Hippocampal formation (tissue), 2 donors: Measurements from ENCODE around the gene DNAJB12.
"Not testable (repeated sequence)": the region's sequence is repeated elsewhere in the genome, so short reads cannot be mapped to it uniquely, and the experiment has no call there.

Experiments used
- DNase-seq, 2 donors: peaks; one replicate each; lab custom pipeline; 2025; lab: John Stamatoyannopoulos, UW

DNAJB12 gene

DNA sequence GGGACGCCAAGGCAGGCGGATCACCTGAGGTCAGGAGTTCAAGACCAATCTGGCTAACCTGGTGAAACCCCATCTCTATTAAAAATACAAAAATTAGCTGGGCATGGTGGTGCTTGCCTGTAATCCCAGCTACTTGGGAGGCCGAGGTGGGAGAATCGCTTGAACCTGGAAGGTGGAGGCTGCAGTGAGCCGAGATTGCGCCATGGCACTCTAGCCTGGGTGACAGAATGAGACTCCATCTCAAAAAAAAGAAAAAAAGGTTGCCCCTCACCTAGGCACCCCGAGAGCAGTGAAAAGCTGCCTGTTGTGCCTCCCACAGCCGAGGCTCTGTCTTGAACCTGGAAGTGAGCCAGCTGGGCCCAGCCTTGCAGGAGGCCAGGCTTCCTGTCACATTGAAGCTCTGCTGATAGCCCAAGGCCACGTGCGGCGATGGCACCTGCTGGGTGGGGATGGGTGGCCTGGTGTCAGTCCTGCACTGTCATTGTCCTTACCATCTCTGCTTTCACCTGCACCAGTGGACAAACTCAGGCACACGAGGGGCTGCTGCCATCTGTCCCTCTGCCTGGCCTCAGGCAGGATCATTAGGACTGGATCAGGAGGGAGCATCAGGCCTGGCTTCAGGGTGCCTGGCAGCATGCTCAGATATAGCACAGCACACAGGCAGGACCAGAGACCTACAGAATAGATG lies 37.8 kb downstream of the DNAJB12 start:
- peak in 1 of 2 donors; percentile 38 for DNase-seq

DNA sequence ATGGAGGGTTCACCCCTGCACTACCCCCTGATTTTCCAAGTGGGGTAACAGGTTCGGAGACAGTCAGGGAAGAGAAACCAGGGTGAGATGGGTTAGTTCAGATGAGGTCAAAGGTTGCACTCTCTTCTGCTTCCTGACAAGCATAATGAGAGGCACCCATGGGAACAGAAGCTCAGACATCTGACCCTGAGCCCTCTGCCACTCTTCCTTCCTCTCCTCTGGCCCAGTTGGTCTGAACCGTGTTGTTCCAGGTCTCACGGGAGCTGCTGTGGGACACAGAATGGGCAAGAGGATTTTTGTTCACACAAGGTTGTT lies 38.4 kb downstream of the DNAJB12 start:
- DNase-seq = no peak

DNA sequence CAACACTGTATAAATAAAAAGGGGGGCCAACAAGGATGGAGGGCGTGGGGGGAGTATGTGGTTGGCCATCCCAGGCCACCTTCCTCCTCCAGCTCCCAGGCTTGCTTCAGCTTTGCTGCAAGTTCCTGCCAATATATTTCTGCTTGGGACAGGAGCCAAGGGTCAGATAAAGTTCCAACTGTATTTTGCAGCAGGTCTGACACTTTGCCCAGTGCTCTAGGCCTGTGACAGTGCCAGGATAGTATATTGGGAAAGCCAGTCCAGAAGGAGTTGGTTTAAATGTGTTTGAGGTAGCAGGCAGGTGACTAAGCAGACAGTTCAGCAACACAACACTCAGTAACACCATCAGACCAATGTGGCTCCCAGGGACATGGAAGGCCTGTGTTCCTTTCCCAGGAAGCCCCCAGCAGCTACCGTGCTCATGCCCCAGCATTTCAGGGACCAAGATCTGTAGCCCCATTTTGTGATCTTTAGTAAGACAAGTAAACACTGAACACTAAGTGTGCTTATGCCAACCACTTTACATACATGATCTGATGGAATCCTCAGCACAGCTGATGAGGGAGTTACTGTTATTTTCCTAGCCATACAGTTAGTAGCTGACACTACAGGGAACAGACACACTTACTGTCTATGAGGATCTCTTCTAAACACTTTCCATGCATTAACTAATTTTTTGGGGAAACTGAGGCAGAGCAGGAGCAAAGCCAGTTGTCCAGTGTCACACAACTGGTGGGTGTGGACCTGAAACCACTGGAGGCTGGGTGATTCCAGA lies 38.9 kb downstream of the DNAJB12 start:
- no peak for DNase-seq

DNA sequence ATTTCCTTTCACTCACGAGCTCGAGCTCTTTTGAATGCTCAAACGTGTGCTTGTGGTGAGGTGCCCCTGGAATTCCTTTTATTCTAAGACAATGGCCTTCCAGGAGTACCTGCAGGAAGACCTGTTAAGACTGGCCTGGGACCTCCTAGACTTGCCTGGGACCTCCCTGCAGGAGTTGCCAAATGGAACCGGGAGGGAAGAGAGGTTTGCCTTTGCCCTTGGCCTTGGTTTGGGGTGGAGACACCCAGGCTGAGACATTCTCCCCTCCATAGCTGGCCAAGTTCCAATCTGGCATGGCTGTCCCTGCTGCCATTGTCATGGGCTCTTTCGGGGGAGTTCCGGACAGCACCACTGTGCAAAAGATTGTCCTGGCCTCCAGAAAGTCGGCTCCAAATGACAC lies 39.7 kb downstream of the DNAJB12 start:
- no peak for DNase-seq

DNA sequence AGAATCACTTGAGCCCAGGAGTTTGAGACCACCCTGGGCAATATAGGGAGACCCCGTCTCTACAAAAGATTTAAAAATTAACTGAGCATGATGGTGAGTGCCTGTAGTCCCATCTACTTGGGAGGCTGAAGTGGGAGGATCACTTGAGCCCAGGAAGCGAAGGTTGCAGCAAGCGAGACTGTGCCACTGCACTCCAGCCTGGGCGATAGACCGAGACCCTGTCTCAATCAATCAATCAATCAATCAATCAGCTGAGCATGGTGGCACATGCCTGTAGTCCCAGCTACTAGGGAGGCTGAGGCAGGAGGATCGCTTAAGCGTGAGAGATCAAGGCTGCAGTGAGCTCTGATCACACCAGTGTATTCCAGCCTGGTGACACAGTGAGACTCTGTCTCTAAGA lies 40.5 kb downstream of the DNAJB12 start:
- DNase-seq = no peak

DNA sequence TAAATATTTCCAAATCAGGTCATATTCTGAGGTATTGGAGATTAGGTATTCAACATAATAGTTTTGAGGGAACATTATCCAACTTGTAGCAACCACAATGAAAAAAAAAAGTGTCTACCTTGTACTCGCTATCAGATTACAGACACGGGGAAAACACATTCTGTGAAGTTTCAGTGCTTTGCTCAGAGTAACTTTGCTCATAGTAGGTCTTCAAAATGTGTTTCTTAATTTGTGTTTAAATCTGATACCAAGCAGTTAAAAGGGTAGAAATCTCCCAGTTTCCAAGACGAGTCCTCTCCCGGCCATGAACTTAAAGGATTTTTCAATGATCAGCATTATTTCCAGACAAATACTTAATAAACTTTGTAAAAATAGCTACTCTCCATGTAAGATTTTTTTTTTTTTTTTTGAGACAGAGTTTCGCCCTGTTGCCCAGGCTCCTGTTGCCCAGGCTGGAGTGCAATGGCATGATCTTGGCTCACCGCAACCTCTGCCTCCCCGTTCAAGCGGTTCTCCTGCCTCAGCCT lies 41.8 kb downstream of the DNAJB12 start:
- DNase-seq = no peak

DNA sequence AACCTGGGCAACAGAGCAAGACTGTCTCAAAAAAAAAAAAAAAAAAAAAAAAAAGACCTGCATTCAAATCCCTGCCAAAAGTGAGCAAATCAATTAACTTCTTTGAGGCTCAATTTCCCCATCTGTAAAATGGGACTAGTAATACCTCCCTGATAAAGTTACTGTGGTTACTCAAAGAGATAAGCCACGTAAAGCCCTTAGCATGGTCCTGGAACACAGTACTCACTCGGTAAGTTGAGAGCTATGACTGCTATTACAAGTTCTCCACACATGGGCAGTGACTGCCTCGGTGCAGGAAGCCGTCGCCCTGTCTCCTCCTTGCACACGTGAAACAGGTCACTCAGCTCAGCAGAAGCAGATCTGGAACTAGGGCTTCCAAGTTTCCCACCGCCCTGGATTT lies 43.1 kb downstream of the DNAJB12 start:
- DNase-seq = no peak

DNA sequence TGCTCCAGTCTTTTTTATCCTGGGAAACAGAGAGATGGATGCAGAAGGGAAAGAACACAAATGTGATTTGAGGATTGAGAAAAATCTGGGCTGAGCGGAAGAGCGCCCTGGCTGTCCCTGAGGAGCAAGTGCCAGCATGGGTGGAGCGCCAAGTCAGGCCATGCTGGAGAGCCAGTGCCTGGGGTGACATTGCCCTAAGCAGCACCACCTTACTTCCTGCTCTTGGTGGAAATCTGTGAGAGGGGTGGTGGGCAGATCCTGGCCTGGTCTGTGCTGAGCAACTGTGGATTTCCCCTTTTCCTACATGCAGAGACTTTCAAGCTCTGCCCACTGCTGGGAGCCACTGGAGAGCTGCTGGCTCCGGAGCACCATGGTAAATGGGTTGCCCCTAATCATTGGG lies 44.1 kb downstream of the DNAJB12 start:
- DNase-seq = no peak

DNA sequence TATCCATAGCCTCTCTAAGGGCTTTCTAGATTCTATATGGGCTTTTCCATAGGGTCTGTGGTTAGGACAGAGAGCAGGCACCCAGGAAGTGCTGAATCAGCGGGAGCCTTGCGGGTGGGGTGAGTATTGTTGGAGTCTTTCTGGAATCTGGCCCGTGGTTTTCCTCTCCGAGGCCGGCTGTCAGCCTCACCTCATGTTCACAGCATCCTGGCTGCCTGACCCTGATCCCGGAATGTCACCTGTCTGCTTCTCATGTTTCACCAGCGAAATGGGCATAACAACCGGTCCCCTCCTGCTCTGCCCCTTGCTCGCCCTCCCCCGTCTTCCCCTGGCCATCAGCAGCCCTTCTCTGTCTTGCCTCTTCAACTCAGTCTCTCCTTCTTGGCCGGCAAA lies 44.5 kb downstream of the DNAJB12 start:
- DNase-seq = no peak

DNA sequence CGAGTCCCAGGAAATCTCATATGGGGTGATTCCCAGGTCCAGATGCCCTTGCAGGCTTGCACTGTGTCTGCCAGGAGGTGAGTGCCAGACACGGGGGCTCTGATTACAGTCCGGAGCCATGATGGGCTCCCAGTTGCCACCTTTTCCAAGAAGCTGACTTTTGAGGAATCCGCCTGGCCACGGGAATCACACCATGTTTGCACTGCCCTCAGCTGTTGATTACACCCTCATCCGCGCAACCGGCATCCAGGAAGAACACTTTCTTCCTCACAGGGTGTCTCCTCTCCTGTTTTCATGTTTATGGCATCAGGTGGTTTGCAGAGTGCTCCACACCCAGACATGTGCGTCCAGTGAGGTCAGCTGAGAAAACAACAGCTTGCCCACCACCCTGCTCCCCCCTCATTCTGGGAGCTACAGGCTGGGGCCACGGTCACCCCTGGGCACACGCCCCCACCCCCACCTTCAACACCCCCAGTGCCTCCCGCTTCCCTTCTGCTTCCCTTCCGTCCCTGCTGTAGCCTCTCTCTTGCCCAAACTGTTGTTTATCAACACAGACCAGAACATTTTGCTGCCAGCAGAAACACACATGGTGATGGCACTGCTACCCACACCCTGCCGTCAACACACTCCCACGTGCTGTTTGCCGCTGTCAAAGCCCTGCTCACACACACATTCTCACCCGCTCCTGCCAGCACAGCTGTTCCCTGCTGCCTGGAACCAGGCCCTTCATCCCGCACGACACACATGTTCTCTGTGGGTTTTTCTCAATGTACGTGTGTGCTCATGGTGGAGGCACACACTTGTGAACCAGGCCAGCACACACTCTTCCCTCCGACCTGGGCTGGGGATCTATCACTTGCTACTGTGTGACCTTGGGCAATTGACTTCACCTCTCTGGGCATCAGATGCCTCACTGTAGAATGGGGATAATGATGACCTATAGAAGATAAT lies 45.2 kb downstream of the DNAJB12 start:
- peak; percentile 68 to 82 for DNase-seq

DNA sequence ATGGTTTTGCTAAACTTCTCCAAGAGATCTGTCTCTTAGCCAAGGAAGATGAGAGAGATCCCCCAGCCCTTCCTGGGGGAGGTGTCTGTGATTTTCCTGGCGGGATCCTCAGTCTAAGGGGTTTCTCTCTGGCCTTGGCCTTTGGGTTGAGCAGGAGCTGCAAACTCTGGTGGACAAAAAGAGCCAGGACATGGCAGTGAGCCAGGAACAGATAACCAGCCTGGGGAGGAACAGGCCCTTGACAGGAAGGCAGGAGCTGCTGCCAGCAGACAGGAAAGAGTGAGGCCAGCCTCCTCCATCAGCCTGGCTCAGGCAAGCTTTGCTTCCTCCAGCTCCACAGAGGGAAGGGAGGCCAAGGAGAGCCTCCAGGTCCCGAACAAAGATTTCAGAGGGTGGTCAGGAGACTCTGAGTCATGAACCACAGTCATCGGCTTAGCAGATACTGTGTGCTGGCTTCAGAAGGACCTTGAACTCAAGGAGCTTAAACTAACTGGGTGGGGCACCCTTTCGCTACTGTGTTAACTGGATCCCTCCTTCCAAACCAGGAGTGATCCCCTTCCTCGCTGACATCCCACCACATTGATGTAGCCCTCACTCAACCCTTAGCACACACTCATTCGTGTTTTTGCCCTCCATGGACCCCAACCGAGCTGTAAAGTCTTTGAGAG lies 46.3 kb downstream of the DNAJB12 start:
- DNase-seq = no peak

DNA sequence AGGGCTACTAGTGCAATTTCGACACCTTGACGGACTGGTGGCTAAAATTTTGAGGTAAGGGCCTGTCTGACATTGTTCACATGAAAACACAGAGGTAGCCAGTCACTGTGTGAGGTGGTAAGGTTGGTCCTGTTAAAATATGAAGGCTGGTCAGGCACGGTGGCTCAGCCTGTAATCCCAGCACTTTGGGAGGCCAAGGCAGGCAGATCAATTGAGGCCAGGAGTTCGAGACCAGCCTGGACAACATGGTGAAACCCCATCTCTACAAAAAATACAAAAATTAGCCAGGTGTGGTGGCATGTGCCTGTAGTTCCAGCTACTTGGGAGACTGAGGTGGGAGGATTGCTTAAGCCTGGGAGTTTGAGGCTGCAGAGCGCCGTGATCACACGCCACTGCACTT lies 47.0 kb downstream of the DNAJB12 start:
- DNase-seq = not testable (repeated sequence)

DNA sequence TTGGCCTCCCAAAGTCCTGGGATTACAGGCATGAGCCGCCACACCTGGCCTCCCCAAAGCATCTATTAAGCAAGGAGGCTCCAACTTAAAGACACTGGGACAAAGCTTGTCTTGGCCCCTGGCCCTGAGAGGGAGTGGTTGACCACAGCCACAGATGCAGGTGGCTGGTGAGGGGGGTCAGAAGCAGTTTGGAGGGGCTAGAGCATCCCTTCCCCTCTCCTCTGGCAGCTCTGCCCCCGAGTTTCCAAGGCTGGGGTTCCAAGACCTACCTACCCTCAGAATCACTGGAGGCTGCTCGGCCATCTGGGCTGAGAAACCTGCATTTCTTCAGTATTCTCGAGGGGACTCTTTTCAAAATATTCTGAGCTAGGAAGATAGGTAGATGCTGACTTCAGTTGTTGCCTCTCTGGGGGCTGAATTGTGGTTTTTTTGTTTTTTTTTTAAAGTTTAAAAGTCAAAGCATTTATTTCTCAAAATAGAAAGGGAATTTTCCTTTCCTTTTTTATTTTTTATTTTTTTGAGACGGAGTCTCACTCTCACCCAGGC lies 48.4 kb downstream of the DNAJB12 start:
- DNase-seq = no peak

DNA sequence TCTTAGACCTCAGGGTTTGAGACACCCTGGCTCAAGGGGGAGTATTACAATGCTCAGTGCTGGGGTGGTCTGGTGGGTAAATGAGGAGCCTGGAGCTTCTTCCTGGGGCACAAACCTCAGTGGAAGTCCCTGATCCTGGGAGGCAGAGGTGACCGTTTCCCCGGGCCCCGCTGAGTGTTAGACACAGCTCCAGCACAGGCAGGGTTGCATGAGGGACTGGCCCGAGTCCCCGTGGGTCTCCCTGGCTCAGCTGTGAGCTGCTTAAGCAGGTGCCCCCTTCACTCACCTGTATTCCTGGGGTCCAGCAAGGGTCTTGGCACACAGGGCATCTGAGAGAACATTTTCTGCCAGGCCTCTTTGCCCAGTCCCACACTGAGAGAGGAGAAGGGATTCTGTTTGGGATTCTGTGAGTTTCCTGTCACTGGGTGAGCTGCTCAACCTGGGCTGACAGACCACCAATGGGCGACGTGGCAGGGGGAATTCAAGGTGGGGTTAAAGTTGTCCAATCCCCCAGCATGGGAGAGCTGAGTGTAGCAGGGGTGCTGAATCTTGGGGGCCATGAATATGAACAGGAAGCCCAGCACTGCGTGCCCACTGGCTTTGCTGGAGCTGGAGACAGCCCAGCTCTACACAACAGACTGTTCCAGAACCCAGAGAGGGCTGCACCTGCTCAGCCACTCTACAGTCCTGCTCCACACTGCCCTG lies 51.1 kb downstream of the DNAJB12 start:
- DNase-seq = no peak

DNA sequence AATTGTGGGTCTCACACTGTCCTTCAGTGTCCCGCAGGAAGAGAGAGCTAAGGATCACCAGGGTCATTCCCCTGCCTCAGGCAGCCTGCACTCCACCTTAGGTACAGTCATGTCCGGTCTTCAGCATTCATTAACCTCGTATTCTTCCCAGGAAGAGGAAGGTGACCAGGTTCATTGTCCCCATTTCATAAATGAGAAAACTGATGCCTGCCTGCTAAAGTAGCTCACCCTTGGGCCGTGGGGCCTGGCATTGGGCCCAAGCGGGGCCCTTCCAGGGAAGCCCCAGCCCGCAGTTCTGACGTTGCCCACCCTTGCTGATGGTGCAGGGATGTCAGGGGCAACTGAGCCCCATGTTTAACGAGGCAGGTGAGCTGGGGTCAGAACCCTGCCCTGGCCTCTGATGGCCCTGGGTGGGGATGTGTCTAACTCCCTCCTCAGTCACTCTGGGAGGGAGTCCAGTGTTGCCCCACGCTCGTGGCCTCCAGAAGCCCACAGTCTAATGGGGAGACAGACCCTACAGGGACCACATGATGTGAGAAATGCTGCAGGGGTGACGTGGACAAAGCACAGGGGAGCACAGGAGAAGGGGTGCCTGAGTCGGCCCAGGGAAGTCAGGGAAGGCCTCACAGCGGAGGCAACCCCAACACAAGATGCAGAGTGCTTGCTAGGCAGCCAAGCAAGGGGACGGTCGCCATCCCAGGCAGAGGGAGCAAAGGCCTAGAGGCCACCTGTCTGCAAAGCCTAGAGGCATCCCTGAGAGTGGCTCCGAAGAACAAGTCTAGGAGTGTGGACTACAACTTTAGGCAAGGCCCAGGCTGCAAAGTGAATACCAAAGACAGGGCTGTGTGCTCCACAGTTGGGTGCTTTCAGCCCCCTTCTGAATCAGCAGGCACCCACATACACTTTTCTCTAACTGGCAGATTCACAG lies 55.9 kb downstream of the DNAJB12 start:
- DNase-seq = no peak

DNA sequence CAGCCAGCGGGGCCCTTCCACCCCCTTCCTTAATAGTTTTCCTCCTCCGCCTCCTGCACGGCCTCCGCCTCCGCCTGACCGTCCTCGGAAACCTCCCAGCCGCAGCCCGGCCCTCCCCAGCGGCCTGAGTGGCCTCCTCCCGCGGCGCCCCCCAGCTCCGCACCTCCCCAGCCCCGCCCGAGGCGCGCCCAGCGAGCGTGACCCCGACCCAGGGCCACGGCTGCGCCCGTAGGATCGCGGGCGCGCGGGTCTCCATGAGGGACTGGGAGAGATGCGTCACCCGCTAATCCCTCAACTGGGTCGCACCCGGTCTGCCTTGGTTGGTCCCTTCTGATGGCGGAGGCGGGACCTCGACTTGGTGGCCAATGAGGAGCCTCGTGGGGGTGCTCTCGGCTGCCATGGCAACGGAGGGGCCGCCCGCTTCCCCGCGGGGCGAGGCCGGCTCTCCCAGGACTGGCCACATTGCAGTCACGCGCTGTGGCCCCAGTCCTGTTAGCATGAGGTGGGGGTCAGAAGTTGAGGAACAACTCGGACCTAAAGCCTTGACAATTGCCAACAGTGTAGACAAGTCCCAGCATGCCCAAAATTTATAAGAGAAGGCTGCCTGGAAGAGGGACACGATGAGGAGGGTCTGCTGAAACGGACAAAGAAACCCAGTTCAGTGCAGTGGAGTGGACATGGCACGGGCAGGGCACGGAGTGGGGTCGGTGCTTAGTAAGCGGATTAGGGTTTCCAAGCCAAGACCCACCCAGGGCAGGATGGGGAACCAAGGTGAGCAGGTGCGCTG lies 56.7 kb downstream of the DNAJB12 start:
- peak; percentile 96 to 97 for DNase-seq

DNA sequence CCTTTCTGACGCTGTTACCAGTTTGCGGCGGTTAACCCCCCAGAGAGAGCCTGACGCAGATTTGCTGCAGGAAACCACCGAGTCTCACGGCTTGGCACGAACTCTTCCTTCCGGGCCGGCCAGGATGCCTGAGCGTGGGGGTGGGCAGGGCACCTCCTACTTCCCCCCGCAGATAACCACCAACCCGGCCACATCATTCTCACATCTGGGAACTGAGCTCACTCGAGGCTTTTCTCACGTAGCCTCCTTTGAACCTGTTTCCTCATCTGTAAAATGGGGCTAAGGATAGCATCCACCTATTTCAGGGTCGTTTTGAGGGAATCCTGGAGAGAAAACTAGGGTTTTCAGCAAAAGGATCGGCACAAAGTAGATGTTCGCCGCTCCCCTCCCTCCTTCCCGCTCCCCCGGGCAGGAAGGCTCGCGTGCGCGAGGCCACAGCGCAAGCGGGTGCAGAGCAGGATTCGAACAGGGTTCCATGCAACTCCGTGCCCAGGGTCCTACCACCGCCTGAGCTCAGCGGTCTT lies 57.4 kb downstream of the DNAJB12 start:
- DNase-seq = peak in 1 of 2 donors; percentile 43

DNA sequence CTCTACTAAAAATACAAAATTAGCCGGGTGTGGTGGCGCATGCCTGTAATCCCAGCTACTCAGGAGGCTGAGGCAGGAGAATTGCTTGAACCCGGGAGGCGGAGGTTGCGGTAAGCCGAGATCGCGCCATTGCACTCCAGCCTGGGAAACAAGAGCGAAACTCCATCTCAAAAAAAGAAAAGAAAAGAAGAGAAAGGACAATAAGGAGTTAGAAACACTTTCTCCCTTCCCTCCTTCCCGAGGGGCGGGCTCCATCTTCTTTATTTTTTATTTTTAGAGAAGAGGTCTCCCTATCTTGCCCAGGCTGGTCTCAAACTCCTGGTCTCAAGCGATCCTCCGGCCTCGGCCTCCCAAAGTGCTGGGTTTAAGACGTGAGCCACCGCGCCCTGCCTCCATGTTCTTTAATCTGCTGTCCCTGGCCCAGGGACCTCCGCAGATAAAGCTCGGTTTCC lies 57.9 kb downstream of the DNAJB12 start:
- not testable (repeated sequence) for DNase-seq
